GM19452 (cell line): ENCODE measurements around the gene LRRC56.
"Not testable (repeated sequence)": the region's sequence is repeated elsewhere in the genome, so short reads cannot be mapped to it uniquely, and the experiment has no call there.

Experiments used
- ATAC-seq: cut with Tn5 transposase; IDR thresholded peaks from one replicate; pipeline ENCODE4 v1.9.1; 2021; ENCODE audit not compliant: unreplicated experiment

Gene LRRC56

GRCh38 chr11:501683-502287 is 35.5 kb upstream of the LRRC56 start:
- no peak for ATAC-seq

GRCh38 chr11:502288-503178 is 34.8 kb upstream of the LRRC56 start:
- ATAC-seq = no peak

- no peak for ATAC-seq
Measured at GRCh38 chr11:503179-503981, 33.9 kb upstream of the LRRC56 start.

GRCh38 chr11:504053-504993 is 33.0 kb upstream of the LRRC56 start:
- ATAC-seq = no peak

- ATAC-seq = no peak
Measured at GRCh38 chr11:504994-505344, 32.4 kb upstream of the LRRC56 start.

- peak; percentile 65 for ATAC-seq
Measured at GRCh38 chr11:506238-506994, 30.9 kb upstream of the LRRC56 start.

- ATAC-seq = peak; percentile 40
Measured at GRCh38 chr11:506995-507726, 30.2 kb upstream of the LRRC56 start, which contains the start of gene RNH1. Gene RNH1 (minus strand): TSS chr11:507242. CDS start chr11:502162, 5,080 bp downstream.

- ATAC-seq = no peak
Measured at GRCh38 chr11:507727-508515, 29.4 kb upstream of the LRRC56 start.

- ATAC-seq = no peak
Measured at GRCh38 chr11:508956-509355, 28.4 kb upstream of the LRRC56 start.

GRCh38 chr11:512761-513595 is 24.3 kb upstream of the LRRC56 start:
- no peak for ATAC-seq

GRCh38 chr11:514606-515005 is 22.7 kb upstream of the LRRC56 start:
- no peak for ATAC-seq

GRCh38 chr11:515131-515530 is 22.2 kb upstream of the LRRC56 start:
- ATAC-seq = no peak

- no peak for ATAC-seq
Measured at GRCh38 chr11:516400-516799, 20.9 kb upstream of the LRRC56 start.

GRCh38 chr11:516918-517685 is 20.2 kb upstream of the LRRC56 start:
- ATAC-seq = not testable (repeated sequence)

GRCh38 chr11:518463-519202 is 18.7 kb upstream of the LRRC56 start:
- peak; percentile 92 for ATAC-seq
